Thyroid gland (tissue), 4 donors: ENCODE data around the gene GNG7.

Experiments used
- CTCF ChIP-seq, 6 experiments: fragments of 200-600 bp in 3 of 6; fragments of 450-650 bp in 3 of 6; sonication (generic) in 3 of 6; IDR thresholded peaks; one replicate each; pipeline ENCODE4 v1.5.1; 2016 to 2019; ENCODE audit warnings: antibody characterized with exemption in 6 of 6, mild to moderate bottlenecking in 2 of 6, inconsistent platforms in 1 of 6, moderate library complexity in 1 of 6
- POLR2A ChIP-seq, 2 donors: fragments of 450-650 bp; IDR thresholded peaks; one replicate each; pipeline ENCODE4 v1.6.1; 2017; ENCODE audit warnings: antibody characterized with exemption in 2 of 2, mild to moderate bottlenecking in 2 of 2, moderate library complexity in 1 of 2

- no peak for TF ChIP-seq POLR2A (IDR thresholded peaks at IDR 0.05)
- no peak for TF ChIP-seq CTCF (IDR thresholded peaks at IDR 0.05)
These were observed 14.5 kb upstream of the GNG7 start for GRCh38 chr19:2716722-2717637.
